Fibroblast of upper back skin (primary cell): ENCODE results near the gene GPR34.
"Not testable (repeated sequence)": the region's sequence is repeated elsewhere in the genome, so short reads cannot be mapped to it uniquely, and the experiment has no call there.

ENCODE experiments used
- DNase-seq: peaks from one replicate; pipeline ENCODE4 v3.0.0-alpha.2; 2013

Gene GPR34

DNA sequence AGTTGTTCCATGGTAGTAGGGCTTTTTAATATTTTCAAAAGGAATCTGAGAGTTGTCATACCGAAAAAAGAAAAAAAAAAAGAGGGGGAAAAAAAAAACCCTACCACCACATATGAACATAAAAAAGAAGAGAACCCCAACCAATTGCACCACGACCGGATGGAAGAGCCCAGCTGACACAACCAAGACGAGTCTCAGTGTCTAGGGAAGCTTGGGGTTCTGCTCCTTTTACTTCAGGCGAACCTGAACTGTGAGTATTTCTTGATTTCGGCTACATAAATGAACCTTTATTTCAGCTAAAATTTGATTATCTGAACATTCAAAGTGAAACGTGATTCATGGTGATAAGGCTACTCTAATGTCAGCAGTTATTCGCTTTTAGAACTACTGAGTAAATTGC lies at the start of gene GPR34:
TSS of gene GPR34 (plus strand) at position 139 of the 400 bp plus-strand sequence. CDS start 6,661 bp downstream, outside the sequence.
- DNase-seq: no peak

- DNase-seq: not testable (repeated sequence)
These were observed 42.6 kb upstream of the GPR34 start for GRCh38 chrX:41646201-41646600.

- DNase-seq: no peak
These were observed 35.6 kb upstream of the GPR34 start for GRCh38 chrX:41653125-41653524.

- no peak for DNase-seq
These were observed 33.7 kb upstream of the GPR34 start for GRCh38 chrX:41655101-41655500.

GRCh38 chrX:41655631-41656030 lies 33.1 kb upstream of the GPR34 start:
- DNase-seq: no peak

DNA sequence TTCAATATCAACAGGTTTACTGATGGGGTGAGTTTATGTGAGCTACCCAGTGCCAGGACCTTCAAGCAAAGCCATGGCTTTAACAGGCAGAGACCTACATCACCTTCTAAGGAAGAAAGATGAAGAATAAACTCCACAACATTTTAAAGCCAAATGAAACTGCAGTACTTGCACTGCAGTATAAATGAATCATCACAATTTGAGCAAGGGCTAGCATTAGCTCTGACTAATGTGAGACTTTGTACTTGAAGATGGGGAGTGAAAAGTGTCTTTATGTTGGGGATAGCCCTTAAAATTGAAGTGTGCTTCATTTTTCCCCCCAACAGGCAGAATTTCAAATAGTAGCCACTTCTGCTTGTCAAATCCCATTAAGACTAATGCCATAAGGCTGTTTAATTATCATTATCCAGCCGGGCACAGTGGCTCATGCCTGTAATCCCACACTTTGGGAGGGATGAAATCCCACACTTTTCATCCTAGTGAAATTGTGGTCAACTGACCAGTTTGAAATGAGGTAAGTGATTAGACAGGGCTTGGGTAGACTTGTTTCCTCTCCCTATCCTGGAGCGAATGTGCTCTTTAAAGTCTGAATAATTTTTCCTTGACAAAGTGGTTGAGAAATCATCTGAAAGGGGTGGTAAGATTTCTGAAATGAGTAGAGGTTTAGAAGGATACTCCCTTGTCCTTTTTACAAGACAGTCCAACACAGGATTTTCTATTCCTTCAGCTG lies 27.2 kb upstream of the GPR34 start:
- DNase-seq: peak; percentile 22

- DNase-seq: no peak
These were observed 24.3 kb upstream of the GPR34 start for GRCh38 chrX:41664375-41664901.

DNA sequence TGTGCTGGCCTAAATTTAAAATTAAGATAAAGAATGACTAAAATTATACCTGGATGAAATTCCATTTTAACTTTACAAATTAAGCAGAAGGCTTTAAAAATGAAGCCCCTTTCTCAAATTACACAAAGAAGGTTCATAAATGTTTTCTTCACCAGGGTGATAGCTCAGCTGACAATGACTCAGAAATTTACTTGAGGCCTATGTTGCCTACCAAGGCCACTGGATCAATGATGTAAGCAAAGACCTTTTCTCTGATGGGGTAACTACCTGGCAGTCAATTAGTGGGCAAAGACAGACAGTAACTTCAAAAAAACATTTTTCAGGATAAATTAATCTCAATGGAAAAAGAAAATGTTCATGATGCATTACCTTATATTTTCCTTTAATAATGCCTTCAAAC lies 23.9 kb upstream of the GPR34 start:
- no peak for DNase-seq

DNA sequence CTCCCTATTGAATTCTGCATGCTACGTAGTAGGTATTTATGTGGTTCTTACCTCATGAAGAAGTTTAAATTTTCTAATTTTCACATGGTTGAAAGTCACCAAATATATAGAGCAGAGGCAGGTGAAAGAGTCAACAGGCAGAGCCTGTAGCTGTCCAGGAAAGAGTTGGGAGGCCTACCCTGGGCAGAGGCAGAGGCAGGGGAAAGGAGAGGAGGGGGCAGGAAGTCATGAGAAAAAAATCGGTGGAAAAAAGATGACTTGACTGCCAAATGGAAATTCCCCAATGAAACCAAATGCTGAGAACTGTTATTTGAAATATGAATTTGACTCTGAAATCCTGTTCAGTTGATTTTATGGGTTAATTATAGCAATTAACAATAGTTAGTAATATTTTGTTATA lies 23.1 kb upstream of the GPR34 start:
- DNase-seq: no peak

- no peak for DNase-seq
These were observed 22.5 kb upstream of the GPR34 start for GRCh38 chrX:41666251-41666650.

DNA sequence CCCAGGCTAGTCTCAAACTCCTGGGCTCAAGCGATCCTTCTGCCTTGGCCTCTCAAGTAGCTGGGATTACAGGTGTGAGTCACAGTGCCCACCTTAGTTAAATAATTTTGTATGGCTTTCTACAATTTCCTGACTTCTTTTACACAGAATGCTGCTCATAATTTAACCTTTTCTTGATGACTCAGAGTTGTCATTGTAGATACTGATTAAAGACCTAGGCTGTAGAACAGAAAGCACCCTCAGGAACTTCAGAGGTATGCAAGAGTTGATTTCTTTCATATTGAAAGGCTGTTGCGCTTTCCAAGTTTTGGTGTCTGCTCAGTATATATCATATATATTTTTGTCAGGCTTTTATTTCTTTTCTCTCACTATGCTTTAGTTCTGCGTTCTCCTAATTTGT lies 21.1 kb upstream of the GPR34 start:
- no peak for DNase-seq

DNA sequence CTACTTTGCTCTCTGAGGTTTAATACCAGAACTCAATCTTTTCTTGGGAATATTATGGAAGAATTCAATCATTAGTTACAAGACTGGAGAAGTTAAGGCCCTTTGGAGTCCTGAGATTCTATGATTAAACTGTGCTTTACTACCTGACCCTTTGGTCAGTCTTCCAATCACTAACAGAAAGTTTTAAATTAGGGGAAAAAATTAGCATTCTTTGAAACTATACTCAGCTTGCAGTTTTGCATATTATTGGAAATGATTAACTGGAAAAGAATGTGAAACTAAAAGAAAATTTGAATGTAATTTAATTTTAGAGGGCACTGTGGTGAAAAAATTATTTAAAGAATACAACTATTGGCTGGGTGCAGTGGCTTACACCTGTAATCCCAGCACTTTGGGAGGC lies 18.7 kb upstream of the GPR34 start:
- no peak for DNase-seq

GRCh38 chrX:41671082-41671481 lies 17.7 kb upstream of the GPR34 start:
- DNase-seq: no peak

DNA sequence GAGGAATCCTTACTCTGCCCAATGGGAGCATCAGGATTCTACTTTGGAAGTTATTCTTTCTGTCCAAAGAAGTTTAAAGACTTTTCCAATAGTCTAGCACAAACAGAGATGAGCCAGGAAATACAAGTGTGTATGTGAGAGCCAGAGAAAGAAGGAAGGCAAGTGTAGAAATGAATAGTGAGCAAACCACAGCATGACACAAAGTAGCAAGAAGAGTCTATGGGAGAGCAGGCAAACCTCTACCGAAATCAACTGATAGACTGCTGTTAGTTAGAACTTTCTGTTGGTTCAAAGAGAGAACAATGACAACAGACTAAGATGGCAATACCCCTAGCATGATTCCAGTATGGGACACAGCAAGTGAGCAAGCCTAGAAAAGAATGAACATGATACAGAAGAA lies 16.1 kb upstream of the GPR34 start:
- no peak for DNase-seq

GRCh38 chrX:41676361-41676760 lies 12.4 kb upstream of the GPR34 start:
- DNase-seq: not testable (repeated sequence)

GRCh38 chrX:41677183-41678060 lies 11.4 kb upstream of the GPR34 start:
- no peak for DNase-seq

DNA sequence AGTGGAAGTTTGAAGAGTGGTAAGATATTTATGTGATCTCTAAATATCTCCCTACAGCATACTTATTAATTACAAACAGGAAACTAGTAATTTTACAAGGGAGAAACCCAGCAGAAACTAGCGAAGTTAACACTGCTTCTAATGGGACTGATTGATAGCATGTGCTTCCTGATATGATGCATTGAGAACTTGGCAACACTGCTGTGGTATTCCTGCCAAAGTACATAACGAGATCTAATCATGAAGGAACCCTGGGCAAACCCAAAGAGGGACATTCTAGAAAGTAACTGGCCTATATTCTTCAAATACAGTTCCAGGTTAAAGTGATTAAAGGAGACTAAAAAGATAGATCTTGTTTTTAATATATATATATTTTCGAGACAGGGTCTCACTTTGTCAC lies 4.6 kb upstream of the GPR34 start:
- no peak for DNase-seq

DNA sequence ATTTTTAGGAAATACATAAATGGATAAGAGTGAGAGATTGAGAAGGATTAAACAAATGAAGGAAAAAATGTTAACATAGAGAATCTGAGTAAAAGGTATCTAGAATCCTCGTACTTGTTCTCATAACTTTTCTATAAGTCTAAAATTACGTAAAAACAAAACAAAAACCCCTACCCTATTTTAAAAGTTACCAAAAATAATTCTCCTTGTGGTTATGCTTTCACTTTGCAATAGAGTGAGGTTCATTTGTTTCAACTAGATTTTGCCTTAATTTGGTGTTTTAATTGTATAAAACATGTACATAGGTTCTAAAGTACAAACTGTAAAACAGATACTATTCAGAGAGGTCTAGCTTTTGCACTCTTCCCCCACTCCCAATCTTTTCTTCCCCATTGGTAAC lies 3.8 kb upstream of the GPR34 start:
- DNase-seq: no peak

GRCh38 chrX:41686788-41687187 lies 2.0 kb upstream of the GPR34 start:
- DNase-seq: no peak

GRCh38 chrX:41688156-41688555 lies 617 bp upstream of the GPR34 start:
- no peak for DNase-seq

GRCh38 chrX:41689711-41690110 lies 938 bp downstream of the GPR34 start:
- no peak for DNase-seq

DNA sequence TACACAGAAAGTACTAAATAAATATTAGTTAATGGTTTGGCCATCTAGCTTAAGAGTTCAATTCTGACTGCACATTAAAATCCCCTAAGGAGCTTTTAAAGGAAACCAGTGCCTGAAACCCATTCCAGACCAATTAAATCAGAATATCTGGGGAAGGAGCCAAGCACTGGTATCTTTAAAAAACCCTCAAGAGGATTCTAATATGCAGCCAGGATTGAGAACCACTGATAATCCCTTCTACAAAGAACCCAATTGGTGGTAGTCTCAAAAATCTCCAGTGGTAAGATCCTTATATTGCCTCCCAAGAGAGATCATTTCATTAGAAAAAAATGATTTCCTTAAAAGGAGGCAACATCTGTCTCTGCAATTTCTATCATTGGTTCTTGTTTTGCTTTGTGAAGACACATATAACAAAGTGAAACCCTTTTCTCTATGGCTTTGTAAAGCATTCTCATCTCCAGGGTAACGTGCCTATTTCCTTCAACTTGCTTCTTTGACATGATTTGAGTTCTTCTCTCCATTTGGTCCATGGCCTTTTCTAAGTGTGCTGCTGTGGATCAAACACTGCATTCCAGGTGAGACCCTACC lies 3.5 kb downstream of the GPR34 start:
- peak; percentile 86 for DNase-seq

GRCh38 chrX:41693024-41693423 lies 4.3 kb downstream of the GPR34 start:
- no peak for DNase-seq

- peak; percentile 16 for DNase-seq
These were observed 6.7 kb downstream of the GPR34 start for GRCh38 chrX:41695426-41695825.
